Esophagus muscularis mucosa (tissue), 3 donors: ENCODE measurements around the gene LARP4B.

Source experiments
- CTCF ChIP-seq, 3 experiments: fragments of 200-600 bp in 2 of 3; fragments of 450-650 bp in 1 of 3; sonication (generic) in 2 of 3; IDR thresholded peaks; one replicate each; pipeline ENCODE4 v1.5.1; 2017 to 2019; ENCODE audit warnings: antibody characterized with exemption in 3 of 3, mild to moderate bottlenecking in 2 of 3, moderate library complexity in 1 of 3
- POLR2A ChIP-seq: fragments of 450-650 bp; IDR thresholded peaks from one replicate; pipeline ENCODE4 v1.6.1; 2017; ENCODE audit warnings: antibody characterized with exemption, moderate library complexity, mild to moderate bottlenecking, low read depth

GRCh38 chr10:905972-906371 lies 25.5 kb downstream of the LARP4B start:
- TF ChIP-seq POLR2A (no peak), CTCF (IDR thresholded peaks at IDR 0.05) (no peak)
